Heart left ventricle (tissue), 13 donors: ENCODE data around the gene ZNF83.

Source experiments
- CTCF ChIP-seq, 12 donors: fragments of 200-600 bp; sonication (generic) in 4 of 12; IDR thresholded peaks; one replicate each; pipeline versions ENCODE4 v1.5.0 to v1.8.0; 2018 to 2022; ENCODE audit warnings: antibody characterized with exemption in 12 of 12, mild to moderate bottlenecking in 5 of 12
- POLR2A ChIP-seq, 2 donors: fragments of 450-650 bp; IDR thresholded peaks; one replicate each; pipeline ENCODE4 v1.6.1; 2017; ENCODE audit warnings: antibody characterized with exemption in 2 of 2, mild to moderate bottlenecking in 2 of 2, moderate library complexity in 2 of 2
- donor health status: ischemic (EF 13 %, LVEDD 7.1; RV severe dilation, severe dysfunction).
- donor health status: DM: no; HTN: yes; CAD: no.
- donor health status: DM: no; HTN: no; CAD: no.
- donor health status: ischemic (EF 25% LVEDD 6.9; RV normal size, moderate dysfunction).
- donor health status: ischemic (EF 25% LVEDD 5.7; RV mildly dilated, moderate dysfunction).
- donor health status: ischemic (EF 35%, LVEDD 5.7; RV mildly dilated, moderate dysfunction).
- donor health status: nonischemic (EF 11% LVEDD 7.7; RV severe dilation, severe dysfunction).
- donor health status: DM: yes; HTN: yes; CAD: no.
- donor health status: PGD.
- donor health status: ischemic (EF 29% LVEDD 5.4; RV normal size, mild dysfunction).
- donor health status: nonischemic (EF 23%, LVEDD 6.1; RV moderate dilation, normal function).

GRCh38 chr19:52592301-52592700 is 45.9 kb downstream of the ZNF83 start:
- TF ChIP-seq POLR2A (IDR thresholded peaks at IDR 0.05) (no peak), CTCF (IDR thresholded peaks at IDR 0.05) (no peak)
